M059J (cell line): Measurements from ENCODE around the gene FHL3. TPM values are rescaled to one million over a fixed set of nuclear protein-coding genes. Genes with fewer than 3 reads are reported as not detected.

Source experiments
- DNase-seq: peaks from one replicate; pipeline ENCODE4 v3.0.0-alpha.2; 2012; ENCODE audit warnings: low read depth
- total RNA-seq: library from RNA; depleted of rRNA; stranded (reverse); fragments of >200 nt; shearing (Covaris generic); gene quantifications from 2 replicates; pipeline ENCODE4 v1.2.3, GENCODE V29; 2014

The FHL3 gene
- total RNA-seq, 1 experiment from 2014 or later, result 24.6 TPM

DNA sequence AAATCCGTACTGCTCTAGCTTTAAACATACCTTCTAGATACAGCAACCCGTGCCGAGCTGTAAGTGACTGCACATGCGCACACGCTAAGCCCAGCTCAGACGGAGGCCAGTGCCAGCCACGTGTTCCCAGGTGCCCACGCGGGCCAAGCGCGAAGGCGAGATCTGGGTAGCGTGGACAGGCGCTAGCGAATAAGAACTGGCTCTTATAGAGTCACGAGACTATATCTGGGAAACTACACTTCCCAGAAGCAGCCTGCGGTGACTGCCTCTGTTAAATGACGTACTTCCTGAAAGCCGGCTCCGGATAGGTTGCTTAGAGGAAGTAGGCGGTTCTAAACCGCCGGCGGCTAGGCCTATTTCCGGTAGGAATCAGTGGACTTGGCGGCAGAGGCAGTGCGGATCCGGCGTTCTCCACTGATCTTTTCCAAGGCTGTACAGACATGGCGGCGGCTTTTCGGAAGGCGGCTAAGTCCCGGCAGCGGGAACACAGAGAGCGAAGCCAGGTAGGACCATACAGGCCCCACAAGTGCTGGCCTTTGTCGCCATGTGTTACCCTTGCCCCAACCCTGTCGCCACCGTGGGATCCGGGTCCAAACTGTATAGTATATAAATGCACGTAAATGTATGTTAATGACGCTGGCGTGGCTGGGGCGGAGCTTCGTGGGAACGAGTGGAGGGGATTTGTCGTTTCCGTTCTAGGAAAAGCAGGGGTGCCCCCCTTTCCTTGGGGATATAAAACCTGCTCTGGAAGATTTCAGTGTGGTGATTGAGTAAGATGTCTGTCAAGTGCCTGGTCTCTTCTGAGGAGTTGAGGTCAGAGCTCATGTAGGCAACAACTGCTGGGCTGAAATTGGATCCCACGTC is 7.3 kb upstream of the FHL3 start, which contains the start of gene UTP11:
Gene UTP11 (plus strand): TSS at position 372 of the 864 bp plus-strand sequence. CDS start 69 bp downstream, at position 441.
- peak; percentile 99 for DNase-seq

DNA sequence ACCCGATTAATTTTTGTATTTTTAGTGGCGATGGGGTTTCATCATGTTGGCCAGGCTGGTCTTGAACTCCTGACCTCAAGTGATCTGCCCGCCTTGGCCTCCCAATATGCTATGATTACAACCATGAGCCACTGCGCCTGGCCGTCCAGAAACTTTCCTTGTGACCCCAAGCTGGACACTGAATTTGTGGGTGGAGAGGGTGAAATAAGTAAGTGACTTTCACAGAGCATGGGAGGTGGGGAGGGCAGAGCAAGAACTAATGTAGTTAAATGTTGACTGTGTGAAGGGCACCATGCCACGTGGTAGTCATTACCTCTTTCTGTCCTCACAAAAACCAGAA is 4.5 kb upstream of the FHL3 start:
- DNase-seq, result no peak

DNA sequence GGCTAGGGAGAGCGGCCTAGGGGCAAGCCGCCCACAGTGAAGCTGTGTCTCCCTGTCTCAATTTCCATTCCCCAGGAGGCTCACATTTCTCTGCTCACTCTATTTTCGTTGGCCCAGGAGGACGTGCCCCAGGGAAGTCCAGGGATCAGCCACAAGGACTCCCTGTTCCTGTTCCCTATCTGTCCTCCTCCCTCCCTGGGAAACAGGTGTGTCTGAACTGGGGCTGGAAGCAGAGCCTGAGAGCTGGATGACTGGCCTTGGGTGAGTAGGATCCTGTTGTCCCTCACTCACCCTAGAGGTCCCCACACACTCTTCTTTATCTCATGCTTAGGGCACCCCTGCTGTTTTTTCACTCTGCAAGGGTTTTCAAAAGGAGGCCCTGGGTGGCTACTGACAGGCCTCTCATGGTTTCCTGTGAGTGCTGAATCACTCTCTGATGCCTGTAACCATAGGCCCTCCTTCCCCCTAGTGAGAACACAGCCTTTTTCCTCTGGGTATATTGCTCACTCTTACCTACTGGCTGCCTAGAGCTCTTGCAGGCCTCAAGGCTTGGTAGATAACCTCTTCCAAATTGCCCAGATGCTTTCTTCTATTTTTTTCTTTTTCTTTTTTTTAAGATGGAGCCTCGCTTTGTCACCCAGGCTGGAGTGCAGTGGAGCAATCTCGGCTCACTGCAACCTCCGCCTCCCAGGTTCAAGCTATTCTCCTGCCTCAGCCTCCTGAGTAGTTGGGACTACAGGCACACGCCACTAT is 4.0 kb upstream of the FHL3 start:
- DNase-seq, result peak; percentile 78

DNA sequence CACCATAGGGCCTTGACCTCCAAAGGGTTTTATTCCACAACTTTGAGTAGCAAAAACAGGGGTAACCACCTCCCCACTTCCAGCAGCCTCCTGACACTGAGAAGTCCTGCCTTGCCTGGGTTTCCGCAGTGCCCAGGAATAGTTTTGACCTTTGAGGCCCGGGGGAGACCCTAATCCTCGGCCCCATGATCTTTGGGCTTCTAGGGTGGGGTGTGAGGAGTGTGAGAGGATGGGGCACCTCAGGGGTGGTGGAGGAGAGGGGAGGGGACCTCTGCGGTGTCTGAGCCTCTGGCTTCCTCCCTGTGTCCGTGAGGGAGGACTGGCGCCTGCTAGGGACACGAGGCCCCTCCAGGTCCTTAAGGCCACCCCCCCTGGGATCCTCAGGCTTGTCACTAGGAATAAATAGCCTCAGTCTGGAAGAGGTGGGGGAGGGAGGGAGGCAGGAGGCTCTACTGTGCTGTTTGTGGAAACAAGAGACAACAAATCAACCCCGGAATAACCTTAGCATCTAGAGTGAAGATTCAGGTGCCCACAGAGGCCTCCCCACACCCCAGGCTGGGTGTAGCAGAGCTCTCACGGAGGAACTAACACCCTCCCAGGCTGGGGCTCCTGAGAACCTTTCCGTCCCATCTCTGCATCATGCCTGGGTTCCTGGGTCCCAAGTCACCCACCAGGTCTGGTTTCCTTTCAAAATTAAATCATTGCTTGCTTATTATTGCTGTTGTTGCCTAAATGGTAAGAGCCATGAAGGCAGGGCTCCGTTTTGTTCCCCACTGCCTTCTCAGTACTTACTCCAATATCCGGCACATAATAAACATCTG is 904 bp upstream of the FHL3 start:
- no peak for DNase-seq

DNA sequence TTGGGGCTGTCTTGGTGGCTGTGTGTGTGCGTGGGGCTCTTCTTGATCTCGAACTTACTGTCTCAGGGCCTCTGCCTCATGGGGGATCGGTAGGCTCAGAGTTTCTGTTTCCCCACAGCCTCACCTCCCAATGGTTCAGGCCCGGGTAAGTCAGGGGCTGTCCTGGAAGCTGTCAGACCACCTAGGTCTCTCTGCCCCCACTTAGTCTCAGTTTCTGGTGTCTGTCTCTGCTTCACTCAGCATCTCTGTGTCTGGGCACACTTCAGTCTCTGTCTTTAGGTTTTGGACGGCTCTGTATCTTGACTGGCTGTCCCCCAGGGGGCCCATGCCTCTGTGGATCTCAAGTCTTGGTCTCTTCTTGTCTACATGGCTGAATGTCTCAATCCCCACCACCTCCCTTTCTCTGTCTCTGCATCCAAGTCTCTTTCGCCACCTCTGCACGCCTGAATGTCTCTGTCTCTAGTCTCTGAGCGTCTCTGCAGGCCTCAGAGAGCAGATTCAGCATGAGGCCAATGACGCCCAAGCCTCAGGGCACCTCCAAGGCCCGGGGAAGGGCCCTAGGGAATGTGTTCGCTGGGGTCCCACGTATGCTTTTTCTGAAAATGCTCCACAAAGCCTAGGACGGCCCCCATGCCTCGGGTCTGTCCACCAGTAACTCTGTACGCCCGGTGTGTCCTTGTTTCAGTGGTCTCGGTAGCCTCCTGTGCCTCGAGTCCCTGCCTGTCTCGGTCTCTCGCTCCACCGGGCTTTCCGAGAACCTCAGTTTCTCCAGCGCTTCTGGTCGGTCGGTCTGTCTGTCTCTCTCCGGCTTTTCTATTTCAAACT is 818 bp downstream of the FHL3 start:
- DNase-seq, result peak; percentile 18

DNA sequence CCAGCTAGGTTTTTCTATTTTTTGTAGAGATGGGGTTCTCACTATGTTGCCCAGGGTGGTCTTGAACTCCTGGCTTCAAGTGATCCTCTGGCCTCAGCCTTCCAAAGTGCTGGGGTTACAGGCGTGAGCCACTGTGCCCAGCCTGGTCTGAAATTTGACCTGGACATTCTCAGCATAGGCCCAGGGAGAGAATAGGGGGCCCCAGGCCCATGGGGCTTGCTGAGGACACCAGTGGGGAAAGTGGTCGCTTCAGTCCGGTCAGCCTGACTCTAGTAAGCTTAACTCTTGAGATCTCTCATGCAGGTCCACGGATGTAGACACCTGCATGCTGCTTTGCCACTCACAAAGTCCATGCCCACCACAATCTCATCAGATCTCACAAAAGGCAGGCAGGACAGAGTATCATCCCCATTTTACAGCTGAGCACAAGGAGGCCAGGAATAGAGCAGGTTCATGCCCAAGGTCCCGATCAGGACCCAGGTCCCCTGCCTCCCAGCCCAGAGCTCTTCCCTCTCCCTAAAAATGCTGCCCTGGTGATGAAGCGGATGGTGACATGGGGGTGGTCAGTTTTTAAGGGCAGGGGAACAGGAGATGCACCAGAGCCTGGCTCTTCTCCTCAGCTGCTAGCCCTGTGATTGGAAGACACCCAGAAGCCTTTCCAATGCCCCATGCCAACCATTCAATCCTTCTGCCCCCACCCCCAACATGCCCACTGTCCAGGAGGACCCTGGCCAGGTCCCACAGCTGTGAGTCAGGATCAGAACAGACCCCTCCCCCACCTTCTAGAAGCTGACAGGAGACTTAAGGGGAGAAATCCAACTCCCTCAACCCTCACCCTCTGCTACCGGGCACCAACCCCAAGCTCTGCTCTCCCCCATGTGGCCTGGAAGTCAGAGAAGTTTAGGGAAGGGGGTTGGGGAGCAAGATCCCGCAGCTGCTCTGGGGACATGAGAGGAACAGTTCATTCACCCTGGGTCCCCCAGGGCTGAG is 1.8 kb downstream of the FHL3 start:
- peak; percentile 54 for DNase-seq

DNA sequence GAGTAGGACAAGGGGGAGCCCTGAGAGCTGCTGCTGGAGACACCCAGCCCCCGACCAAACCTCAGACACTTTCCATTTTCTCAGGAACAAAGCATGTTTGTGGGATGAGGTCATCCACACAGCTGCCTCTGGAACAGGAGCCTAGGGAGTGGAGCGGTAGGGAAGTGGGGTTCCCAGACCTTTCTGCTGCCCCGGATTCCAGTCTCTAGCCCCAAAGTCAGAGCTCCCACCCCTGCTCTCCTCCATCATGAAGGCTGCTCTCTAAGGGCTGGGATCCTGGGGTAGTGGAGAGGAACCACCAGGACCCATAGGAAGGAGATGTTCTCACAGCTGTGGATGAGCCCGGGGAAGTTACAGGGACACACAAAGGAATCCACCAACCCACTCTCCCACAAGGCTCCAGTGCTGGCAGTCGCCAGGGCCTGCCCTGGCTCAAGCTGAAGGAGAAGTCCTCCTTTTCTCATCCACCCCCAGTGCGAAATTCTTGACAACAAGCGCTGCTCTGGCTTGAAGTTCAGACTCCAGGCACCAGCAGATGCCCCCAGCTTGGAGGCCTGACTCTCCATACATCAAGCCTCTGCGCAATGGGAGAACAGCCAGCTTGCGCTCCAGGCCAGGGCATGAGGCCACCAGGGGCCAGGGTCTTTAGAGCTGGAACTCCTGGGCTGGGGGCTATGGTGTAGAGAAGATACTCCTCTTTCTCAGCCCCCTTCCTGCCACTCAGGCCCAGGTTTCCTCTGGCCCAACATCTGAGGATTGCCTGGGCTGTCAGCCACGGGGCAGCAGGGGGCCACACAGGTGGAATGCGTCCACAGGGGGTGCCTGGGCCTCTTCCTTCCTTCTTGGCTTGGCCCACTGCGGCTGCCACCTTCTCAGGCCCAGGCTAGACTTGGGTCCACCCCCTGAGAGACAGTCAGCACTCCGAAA is 4.5 kb downstream of the FHL3 start:
- peak; percentile 89 for DNase-seq

DNA sequence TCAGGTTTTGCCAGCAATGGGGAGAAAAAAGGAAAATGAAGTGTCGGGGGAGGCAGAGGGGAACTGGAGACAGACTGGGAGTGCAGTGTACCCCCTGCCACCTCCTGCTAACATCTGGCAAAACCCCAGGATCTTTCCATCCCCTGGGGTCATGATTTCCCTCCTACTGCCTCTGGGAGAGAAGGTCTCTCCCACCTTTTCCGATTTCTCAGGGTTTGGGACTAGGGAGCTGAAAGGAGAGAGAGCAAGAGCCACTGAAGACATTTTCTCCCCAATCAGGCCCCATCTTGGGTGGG is 5.1 kb downstream of the FHL3 start:
- DNase-seq, result no peak

DNA sequence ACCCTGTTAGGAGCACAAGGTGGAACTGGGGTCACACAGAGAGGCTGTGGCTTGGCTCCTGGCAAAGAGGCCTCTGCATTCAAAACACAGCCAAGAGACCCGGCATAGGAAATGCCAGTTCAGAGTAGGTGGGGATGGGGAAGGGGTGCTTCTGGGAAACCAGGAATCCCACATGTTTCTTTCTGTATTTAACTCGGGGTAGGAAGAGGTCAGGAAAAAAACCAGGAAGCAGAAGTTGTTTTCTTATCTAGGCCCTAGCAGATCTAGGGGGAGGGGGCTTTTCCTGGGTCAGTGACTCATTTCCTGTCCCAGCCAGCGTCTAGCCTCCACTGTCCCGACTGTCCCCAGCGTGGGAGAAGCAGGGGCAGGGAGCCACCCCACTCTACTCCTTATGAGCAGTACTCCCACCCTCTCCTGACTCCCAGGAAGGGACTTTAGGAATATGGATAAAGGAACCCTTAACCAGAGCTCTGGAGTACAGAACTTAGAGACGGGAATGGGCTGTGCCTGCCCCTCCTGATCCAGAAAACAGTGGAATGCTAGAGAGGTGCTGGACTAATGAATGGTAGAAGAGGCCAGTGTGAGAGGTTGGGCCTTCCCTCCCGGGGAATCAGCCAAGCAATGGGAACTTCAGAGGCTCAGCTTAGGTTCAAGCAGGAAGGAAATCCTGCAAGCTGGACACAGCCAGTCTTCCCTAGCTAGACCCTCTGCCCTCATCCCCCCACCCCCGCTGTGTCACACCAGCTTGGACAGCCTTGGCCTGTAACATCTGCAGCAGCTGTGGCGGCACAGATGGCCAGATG is 5.7 kb downstream of the FHL3 start:
- peak; percentile 87 for DNase-seq

DNA sequence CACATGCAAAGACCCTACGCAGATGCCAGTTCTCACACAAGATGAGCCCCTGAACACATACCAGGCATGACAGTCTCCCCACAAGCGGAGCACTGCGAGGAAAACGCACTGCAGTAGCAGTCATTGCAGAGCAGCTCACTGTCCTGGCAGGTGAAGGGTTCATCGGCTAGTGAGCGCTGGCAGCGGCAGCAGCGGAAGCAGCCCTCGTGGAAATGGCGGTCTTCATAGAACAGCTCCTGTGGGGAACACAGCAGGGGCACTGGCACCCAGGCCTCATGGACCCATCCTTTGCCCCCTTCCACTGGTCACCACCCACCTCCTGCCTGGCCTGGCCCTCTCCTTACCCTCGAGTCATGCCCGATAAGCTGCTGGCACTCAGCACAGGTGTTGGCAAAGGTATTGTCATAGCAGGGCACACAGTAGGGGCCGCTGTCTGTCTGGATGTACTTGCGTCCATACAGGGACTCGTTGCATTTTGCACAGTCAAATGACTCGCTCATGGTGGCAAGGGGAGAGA is 6.3 kb downstream of the FHL3 start:
- DNase-seq, result no peak

DNA sequence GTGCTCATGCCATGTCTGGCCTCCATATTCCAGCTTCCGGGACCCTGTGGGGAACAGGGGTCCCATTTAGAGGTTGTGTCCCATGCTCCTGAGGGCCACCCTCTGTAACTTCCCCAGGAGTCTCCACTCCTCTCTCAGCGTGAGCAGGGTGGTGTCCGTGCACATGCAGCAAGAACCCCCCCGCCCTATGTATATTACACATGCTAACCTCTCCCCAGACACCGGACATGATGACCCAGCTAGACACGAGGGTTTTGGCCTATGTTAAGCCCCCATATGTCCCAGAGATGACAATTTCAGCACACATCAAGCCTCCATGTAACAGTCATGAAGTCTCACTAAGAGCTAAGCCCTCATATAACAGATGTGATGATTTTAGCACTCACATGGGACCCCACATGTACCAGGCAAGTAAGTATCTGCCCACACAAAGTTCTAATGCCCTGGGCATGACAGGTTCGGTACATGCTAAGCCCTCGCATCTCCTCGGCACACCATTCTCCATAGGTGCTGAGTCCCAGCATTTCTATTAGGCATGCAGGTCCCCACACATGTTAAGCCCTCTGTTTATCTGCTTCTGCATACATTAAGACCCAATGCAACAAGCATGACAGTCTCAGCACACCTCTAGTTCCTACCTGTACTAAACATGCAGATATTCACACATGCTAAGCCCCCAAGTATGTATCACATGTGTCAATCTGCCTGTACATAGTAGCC is 7.1 kb downstream of the FHL3 start:
- no peak for DNase-seq

DNA sequence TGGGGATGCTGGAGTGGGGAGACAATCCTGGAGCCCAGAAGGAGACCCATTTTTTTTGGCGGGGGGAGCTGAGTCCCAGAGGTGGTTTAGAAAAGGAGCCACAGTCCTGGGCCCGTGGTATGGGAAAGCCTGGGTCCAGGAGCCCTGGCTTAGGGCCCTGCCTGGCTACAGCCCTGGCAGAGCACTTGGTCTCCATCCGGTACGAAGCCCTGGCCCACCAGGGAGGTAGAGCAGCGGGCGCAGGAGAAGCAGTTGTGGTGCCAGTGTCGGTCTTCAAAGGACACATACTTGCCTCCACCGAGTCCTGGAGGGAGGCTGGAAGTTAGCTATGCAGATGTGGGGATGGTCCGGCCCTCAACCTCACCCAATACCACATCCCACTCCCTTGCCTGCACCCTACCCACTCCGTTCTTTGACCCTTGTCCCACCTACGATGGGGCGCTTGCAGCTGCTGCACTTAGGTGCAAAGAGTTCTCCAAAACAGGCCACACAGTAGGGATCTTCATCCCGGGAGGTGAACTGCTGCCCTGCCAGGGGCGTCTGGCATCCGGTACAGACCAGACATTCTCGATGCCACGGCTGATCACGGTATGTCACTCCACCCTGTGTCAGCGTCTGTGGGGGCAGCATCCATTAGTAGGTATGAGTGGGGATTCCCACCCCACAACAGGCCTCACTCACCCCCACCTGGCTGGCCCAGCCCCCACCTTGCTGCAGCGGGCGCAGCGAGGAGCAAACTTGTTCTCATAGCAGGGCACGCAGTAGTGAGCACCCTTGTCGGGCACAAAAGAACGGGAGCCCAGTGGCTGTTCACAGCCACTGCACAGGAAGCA is 7.8 kb downstream of the FHL3 start:
- no peak for DNase-seq

DNA sequence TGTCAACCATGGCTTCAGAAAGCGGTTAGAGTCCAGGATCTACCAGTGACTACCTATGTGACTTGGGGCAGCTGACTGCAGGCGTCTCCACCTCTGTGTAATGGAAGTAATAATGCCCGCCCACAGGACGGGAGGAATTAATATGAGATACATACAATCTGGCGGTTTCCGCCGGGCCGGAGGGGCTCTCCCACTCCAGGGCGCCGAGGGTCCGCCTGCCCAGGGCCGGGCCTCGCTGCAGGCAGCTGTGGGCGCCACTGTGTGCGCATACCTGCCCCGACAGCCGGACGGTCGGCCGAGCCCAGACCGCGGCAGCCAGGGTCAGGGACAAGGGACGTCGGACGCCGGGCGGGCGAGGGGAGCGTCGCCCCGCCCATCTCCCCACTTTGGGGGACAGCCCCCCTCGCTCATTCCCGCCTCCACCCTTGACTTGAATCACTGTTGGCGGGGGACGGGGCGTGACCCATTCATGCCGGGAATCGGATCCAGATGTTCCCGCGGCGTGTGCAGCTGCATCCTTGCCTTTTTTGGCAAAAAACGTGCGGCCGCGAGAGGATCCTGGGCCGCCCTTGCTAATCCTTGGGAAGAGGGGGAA is 9.5 kb downstream of the FHL3 start:
- no peak for DNase-seq

DNA sequence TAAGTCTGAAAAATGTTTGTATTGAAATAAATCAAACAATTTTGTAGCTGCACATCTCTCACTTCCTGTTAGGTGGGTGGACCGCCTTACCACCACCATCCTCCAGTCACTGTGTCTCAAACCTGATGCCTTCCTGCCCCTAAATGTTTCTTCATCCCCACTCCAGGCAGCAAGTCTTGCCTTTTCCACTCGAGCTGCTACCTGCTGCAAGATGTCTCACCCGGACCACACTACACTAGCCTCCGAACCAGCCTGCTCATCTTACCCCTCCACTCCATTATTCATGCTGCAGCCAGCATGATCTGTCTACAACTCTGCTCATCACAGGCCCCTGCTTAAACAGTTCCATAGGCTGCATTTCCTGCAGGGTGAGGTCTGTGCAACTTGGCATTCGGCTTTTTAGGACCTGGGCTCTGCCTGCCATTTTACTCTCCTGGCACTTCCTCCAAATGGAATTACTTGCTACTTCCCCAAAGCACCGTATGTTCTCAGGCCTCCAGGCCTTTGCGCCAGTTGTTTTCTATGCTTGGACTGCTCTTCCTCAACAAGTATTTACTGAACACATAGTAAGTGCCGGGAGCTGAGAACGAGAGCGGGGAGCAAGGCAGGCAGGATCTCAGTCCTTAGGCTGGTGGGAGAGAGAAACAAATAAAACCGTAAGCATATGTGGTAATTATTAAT is 10.3 kb downstream of the FHL3 start:
- no peak for DNase-seq

DNA sequence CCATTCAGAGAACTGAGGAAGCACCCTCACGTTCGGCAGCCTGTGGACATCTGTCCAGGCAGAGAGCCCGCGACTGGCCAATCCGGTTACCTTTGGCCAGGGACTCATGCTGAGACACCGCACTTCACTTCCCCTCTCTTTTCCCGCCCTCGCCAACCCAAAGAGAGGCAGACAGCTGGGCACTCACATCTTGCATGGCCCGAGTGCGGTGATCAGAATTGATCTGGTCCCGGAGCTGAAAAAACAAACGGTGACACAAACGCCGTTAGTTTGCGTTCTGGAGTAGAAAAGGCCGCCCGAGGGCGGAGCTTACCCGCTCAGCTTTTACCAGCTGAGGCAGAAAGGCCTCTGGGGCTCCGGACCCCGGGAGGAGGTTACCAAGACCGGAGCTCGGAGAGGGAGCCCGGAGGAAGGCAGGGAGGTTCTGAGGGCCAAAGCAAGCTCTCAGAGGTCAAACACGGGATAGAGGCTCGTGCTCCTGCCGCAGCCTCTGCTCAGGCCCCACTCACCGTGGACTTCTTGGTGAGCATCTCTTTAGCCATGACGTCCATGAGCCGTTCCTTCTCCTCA is 15.9 kb downstream of the FHL3 start:
- DNase-seq, result peak; percentile 59
